HL-60 (cell line): ENCODE measurements around the gene HLA-DQA2. TPM values are rescaled to one million over a fixed set of nuclear protein-coding genes. Genes with fewer than 3 reads are reported as not detected.

Source experiments
- DNase-seq, 2 experiments: peaks; one replicate each; pipeline ENCODE4 v3.0.0-alpha.2; 2010 to 2020; ENCODE audit warnings: low read depth in 1 of 2, low spot score in 1 of 2
- H3K27ac ChIP-seq: fragments of 250-450 bp; sonication (Bioruptor Pico); replicated peaks from 2 replicates; pipeline ENCODE4 v1.5.1; 2020; ENCODE audit warnings: mild to moderate bottlenecking, moderate library complexity
- H3K27me3 ChIP-seq: fragments of 250-450 bp; sonication (Bioruptor Pico); 2 replicates; pipeline ENCODE4 v1.5.1; 2021; ENCODE audit warnings: mild to moderate bottlenecking, moderate library complexity; ENCODE audit not compliant: insufficient read depth, poor library complexity, severe bottlenecking
- H3K4me3 ChIP-seq: replicated peaks from 2 replicates; pipeline ENCODE4 v1.5.1; 2011; ENCODE audit warnings: mild to moderate bottlenecking, control low read depth, low read length; ENCODE audit not compliant: insufficient read depth
- GABPA ChIP-seq: IDR thresholded peaks from 2 replicates; pipeline ENCODE4 v1.6.1; 2012; ENCODE audit warnings: low read depth
- POLR2AphosphoS5 ChIP-seq: IDR thresholded peaks from 2 replicates; pipeline ENCODE4 v1.6.1; 2012; ENCODE audit warnings: low read depth
- SPI1 ChIP-seq: IDR thresholded peaks from 2 replicates; pipeline ENCODE4 v1.6.1; 2012; ENCODE audit warnings: low read depth, mild to moderate bottlenecking, borderline replicate concordance
- microRNA-seq: library from miRNA; unstranded; fragments of <30 nt; microRNA quantifications from one replicate; pipeline ENCODE4, GENCODE V29; 2018
- TF ChIP-seq, protein P1 (sequence below): IDR thresholded peaks from 2 replicates; pipeline ENCODE4 v1.6.1; 2012; ENCODE audit warnings: low read depth; ENCODE audit not compliant: insufficient replicate concordance
- TF ChIP-seq, protein P2 (sequence below): IDR thresholded peaks from one replicate; pipeline ENCODE4 v1.5.1; 2011; ENCODE audit warnings: low read length, control low read depth, inconsistent platforms; ENCODE audit not compliant: insufficient read depth

The HLA-DQA2 gene

GRCh38 chr6:32790306-32790705 is 49.1 kb downstream of the HLA-DQA2 start:
- TF ChIP-seq POLR2AphosphoS5 (no peak), SPI1 (no peak), GABPA (no peak)
- TF ChIP-seq, protein P1, sequence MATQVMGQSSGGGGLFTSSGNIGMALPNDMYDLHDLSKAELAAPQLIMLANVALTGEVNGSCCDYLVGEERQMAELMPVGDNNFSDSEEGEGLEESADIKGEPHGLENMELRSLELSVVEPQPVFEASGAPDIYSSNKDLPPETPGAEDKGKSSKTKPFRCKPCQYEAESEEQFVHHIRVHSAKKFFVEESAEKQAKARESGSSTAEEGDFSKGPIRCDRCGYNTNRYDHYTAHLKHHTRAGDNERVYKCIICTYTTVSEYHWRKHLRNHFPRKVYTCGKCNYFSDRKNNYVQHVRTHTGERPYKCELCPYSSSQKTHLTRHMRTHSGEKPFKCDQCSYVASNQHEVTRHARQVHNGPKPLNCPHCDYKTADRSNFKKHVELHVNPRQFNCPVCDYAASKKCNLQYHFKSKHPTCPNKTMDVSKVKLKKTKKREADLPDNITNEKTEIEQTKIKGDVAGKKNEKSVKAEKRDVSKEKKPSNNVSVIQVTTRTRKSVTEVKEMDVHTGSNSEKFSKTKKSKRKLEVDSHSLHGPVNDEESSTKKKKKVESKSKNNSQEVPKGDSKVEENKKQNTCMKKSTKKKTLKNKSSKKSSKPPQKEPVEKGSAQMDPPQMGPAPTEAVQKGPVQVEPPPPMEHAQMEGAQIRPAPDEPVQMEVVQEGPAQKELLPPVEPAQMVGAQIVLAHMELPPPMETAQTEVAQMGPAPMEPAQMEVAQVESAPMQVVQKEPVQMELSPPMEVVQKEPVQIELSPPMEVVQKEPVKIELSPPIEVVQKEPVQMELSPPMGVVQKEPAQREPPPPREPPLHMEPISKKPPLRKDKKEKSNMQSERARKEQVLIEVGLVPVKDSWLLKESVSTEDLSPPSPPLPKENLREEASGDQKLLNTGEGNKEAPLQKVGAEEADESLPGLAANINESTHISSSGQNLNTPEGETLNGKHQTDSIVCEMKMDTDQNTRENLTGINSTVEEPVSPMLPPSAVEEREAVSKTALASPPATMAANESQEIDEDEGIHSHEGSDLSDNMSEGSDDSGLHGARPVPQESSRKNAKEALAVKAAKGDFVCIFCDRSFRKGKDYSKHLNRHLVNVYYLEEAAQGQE, result no peak
- TF ChIP-seq, protein P2, sequence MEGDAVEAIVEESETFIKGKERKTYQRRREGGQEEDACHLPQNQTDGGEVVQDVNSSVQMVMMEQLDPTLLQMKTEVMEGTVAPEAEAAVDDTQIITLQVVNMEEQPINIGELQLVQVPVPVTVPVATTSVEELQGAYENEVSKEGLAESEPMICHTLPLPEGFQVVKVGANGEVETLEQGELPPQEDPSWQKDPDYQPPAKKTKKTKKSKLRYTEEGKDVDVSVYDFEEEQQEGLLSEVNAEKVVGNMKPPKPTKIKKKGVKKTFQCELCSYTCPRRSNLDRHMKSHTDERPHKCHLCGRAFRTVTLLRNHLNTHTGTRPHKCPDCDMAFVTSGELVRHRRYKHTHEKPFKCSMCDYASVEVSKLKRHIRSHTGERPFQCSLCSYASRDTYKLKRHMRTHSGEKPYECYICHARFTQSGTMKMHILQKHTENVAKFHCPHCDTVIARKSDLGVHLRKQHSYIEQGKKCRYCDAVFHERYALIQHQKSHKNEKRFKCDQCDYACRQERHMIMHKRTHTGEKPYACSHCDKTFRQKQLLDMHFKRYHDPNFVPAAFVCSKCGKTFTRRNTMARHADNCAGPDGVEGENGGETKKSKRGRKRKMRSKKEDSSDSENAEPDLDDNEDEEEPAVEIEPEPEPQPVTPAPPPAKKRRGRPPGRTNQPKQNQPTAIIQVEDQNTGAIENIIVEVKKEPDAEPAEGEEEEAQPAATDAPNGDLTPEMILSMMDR, result no peak
- DNase-seq, result no peak

GRCh38 chr6:32792901-32793435 is 51.8 kb downstream of the HLA-DQA2 start:
- H3K27me3 ChIP-seq, result peaks cover 5% of the 10 kb centered on the region
- TF ChIP-seq, protein P2, result no peak
- TF ChIP-seq POLR2AphosphoS5, result no peak
- no peak for TF ChIP-seq GABPA
- DNase-seq, result no peak

More at GRCh38 chr6:32790306-32790705, 49.1 kb downstream of the HLA-DQA2 start:
- Histone ChIP-seq H3K27ac (no peak overlapping the region), H3K27me3 (peaks cover 22% of the 10 kb centered on the region), H3K4me3 (no peak overlapping the region)

GRCh38 chr6:32794510-32794909 is 53.3 kb downstream of the HLA-DQA2 start:
- Histone ChIP-seq H3K4me3 (no peak overlapping the region), H3K27ac (no peak overlapping the region), H3K27me3 (no peaks in the 10 kb centered on the region)
- TF ChIP-seq SPI1 (peak; percentile 96), POLR2AphosphoS5 (no peak)
- peak; percentile 26 to 43 for DNase-seq

More at GRCh38 chr6:32792901-32793435, 51.8 kb downstream of the HLA-DQA2 start:
- H3K4me3 ChIP-seq, result no peak overlapping the region
- no peak overlapping the region for H3K27ac ChIP-seq

Small RNAs within 50 kb of the gene (microRNA-seq; reads per million reads assigned to microRNA genes)
- not detected for gene MIR3135B
